Measurements from ENCODE around the gene TTLL11. TPM values are rescaled to one million over a fixed set of nuclear protein-coding genes. Genes with fewer than 3 reads are reported as not detected.

Gene TTLL11
- total and polyA plus RNA-seq, 2 experiments from 2014 or later, result 0.57 to 1.4 TPM

DNA sequence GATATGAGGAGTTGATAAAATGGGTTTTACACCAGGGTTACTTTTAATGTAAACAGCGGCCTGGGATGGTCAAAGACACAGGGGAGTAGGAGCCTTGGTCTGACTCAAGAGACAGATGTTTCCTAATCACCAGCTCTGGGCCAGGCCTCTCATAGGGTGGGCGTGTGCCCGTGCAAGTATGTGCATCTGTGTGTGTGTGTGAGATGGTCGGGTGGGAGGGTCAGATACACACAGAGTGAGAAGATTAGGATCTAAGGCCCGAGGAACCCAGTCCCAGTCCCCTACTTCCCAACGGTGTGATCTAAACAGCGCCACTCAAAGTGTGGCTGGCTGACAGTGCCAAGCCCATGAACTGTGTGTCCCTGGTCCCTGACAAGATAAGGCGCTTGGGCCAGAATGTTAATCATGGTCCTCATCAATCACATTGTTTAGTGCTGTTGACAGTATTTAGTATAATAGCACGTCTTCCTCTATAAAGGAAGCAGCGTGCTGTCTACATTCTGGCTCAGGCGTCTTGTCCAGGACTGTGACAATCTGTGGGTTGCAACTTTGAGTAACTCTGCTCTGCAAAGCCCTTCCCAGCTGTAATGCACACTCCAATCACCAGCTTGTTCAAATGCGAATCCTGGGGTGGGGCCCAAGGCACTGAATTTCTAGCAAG is 267.9 kb downstream of the TTLL11 start:
- no peak overlapping the region for H3K27ac ChIP-seq (ENCODE audit: low read depth)
- H3K9me3 Mint-ChIP-seq, result no peaks in the 10 kb centered on the region
- H3K36me3 Mint-ChIP-seq (ENCODE audit: low read depth), result no peaks in the 10 kb centered on the region
- H3K4me2 ChIP-seq, result no peak overlapping the region
- DNase-seq (ENCODE audit: low spot score), result no peak
- no peak overlapping the region for H3K27ac Mint-ChIP-seq
- H3K36me3 ChIP-seq (ENCODE audit: insufficient read depth), result no peaks in the 10 kb centered on the region
- H3K4me1 ChIP-seq (ENCODE audit: insufficient read depth), result peaks cover 9% of the 10 kb centered on the region
- no peak overlapping the region for H3K4me3 ChIP-seq
- no peaks in the 10 kb centered on the region for H4K20me1 ChIP-seq (replicated peaks; ENCODE audit: insufficient read depth)
- no peak overlapping the region; the same call in 1 of the 2 replicates for H2AFZ ChIP-seq
- H3F3A ChIP-seq (replicated peaks; ENCODE audit: low read depth), result peaks cover 6% of the 10 kb centered on the region; the same call in 1 of the 2 replicates
- peaks cover 17% of the 10 kb centered on the region for H3K4me1 Mint-ChIP-seq
- H3K79me2 ChIP-seq (replicated peaks; ENCODE audit: insufficient read depth), result no peaks in the 10 kb centered on the region
- peaks cover 7% of the 10 kb centered on the region for H3K27me3 Mint-ChIP-seq (ENCODE audit: insufficient read depth, low read depth, poor library complexity)
- no peaks in the 10 kb centered on the region for H3K27me3 ChIP-seq (ENCODE audit: insufficient read depth)
- H3K9me2 ChIP-seq (ENCODE audit: insufficient read depth), result no peaks in the 10 kb centered on the region
- no peak for TF ChIP-seq EZH2phosphoT487 (IDR thresholded peaks at IDR 0.05; ENCODE audit: unreplicated experiment)
- ATAC-seq, result no peak; the same call in 2 of the 3 replicates
- no peak overlapping the region for H3K4me3 Mint-ChIP-seq

DNA sequence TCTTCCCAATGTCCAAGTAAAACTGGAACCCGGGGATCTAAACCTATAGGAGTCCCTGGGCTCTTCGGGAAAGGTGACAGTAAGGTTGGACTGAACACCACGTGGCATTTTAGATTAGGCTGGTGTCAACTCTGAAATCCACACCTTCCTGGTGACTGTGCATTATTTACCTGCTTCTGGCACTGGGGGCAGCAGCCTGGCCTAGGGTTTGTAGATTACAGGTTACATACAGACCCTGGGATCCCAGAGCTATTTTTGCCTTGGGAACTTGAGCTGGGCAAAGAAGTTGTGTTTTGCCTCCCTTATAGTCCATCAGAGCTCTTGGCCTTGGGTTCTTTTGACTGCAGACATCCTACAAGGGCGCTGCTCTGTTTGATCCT is 268.5 kb downstream of the TTLL11 start:
- peak; percentile 54 for ATAC-seq
- TF ChIP-seq ZNF331 (CRISPR knock-in tag; IDR thresholded peaks at IDR 0.05; ENCODE audit: low read depth) (no peak), ZNF114 (CRISPR knock-in tag; IDR thresholded peaks at IDR 0.05) (no peak), JUNB (IDR thresholded peaks at IDR 0.05; ENCODE audit: unreplicated experiment) (no peak)
- TF ChIP-seq, protein P1, sequence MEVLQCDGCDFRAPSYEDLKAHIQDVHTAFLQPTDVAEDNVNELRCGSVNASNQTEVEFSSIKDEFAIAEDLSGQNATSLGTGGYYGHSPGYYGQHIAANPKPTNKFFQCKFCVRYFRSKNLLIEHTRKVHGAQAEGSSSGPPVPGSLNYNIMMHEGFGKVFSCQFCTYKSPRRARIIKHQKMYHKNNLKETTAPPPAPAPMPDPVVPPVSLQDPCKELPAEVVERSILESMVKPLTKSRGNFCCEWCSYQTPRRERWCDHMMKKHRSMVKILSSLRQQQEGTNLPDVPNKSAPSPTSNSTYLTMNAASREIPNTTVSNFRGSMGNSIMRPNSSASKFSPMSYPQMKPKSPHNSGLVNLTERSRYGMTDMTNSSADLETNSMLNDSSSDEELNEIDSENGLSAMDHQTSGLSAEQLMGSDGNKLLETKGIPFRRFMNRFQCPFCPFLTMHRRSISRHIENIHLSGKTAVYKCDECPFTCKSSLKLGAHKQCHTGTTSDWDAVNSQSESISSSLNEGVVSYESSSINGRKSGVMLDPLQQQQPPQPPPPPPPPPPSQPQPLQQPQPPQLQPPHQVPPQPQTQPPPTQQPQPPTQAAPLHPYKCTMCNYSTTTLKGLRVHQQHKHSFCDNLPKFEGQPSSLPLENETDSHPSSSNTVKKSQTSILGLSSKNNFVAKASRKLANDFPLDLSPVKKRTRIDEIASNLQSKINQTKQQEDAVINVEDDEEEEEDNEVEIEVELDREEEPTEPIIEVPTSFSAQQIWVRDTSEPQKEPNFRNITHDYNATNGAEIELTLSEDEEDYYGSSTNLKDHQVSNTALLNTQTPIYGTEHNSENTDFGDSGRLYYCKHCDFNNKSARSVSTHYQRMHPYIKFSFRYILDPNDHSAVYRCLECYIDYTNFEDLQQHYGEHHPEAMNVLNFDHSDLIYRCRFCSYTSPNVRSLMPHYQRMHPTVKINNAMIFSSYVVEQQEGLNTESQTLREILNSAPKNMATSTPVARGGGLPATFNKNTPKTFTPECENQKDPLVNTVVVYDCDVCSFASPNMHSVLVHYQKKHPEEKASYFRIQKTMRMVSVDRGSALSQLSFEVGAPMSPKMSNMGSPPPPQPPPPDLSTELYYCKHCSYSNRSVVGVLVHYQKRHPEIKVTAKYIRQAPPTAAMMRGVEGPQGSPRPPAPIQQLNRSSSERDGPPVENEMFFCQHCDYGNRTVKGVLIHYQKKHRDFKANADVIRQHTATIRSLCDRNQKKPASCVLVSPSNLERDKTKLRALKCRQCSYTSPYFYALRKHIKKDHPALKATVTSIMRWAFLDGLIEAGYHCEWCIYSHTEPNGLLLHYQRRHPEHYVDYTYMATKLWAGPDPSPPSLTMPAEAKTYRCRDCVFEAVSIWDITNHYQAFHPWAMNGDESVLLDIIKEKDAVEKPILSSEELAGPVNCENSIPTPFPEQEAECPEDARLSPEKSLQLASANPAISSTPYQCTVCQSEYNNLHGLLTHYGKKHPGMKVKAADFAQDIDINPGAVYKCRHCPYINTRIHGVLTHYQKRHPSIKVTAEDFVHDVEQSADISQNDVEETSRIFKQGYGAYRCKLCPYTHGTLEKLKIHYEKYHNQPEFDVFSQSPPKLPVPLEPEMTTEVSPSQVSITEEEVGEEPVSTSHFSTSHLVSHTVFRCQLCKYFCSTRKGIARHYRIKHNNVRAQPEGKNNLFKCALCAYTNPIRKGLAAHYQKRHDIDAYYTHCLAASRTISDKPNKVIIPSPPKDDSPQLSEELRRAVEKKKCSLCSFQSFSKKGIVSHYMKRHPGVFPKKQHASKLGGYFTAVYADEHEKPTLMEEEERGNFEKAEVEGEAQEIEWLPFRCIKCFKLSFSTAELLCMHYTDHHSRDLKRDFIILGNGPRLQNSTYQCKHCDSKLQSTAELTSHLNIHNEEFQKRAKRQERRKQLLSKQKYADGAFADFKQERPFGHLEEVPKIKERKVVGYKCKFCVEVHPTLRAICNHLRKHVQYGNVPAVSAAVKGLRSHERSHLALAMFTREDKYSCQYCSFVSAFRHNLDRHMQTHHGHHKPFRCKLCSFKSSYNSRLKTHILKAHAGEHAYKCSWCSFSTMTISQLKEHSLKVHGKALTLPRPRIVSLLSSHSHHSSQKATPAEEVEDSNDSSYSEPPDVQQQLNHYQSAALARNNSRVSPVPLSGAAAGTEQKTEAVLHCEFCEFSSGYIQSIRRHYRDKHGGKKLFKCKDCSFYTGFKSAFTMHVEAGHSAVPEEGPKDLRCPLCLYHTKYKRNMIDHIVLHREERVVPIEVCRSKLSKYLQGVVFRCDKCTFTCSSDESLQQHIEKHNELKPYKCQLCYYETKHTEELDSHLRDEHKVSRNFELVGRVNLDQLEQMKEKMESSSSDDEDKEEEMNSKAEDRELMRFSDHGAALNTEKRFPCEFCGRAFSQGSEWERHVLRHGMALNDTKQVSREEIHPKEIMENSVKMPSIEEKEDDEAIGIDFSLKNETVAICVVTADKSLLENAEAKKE (CRISPR knock-in tag; IDR thresholded peaks at IDR 0.05), result no peak
- TF ChIP-seq, protein P2, sequence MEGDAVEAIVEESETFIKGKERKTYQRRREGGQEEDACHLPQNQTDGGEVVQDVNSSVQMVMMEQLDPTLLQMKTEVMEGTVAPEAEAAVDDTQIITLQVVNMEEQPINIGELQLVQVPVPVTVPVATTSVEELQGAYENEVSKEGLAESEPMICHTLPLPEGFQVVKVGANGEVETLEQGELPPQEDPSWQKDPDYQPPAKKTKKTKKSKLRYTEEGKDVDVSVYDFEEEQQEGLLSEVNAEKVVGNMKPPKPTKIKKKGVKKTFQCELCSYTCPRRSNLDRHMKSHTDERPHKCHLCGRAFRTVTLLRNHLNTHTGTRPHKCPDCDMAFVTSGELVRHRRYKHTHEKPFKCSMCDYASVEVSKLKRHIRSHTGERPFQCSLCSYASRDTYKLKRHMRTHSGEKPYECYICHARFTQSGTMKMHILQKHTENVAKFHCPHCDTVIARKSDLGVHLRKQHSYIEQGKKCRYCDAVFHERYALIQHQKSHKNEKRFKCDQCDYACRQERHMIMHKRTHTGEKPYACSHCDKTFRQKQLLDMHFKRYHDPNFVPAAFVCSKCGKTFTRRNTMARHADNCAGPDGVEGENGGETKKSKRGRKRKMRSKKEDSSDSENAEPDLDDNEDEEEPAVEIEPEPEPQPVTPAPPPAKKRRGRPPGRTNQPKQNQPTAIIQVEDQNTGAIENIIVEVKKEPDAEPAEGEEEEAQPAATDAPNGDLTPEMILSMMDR (conservative IDR thresholded peaks at IDR 0.05; ENCODE audit: low read depth in 2 of 2), result peak; percentile 29 to 36; a peak in 3 of 4 replicates
- Mint-ChIP-seq H3K9me3 (no peaks in the 10 kb centered on the region), H3K27ac (no peak overlapping the region), H3K36me3 (ENCODE audit: low read depth) (no peaks in the 10 kb centered on the region), H3K4me3 (no peak overlapping the region), H3K27me3 (ENCODE audit: insufficient read depth, low read depth, poor library complexity) (peaks cover 4% of the 10 kb centered on the region), H3K4me1 (peaks cover 20% of the 10 kb centered on the region)
- Histone ChIP-seq H4K20me1 (replicated peaks; ENCODE audit: insufficient read depth) (no peaks in the 10 kb centered on the region), H3K27me3 (ENCODE audit: insufficient read depth) (no peaks in the 10 kb centered on the region), H3K4me2 (no peak overlapping the region), H2AFZ (no peak overlapping the region; the same call in 1 of the 2 replicates), H3K9me2 (ENCODE audit: insufficient read depth) (no peaks in the 10 kb centered on the region), H3K36me3 (ENCODE audit: insufficient read depth) (no peaks in the 10 kb centered on the region), H3K79me2 (replicated peaks; ENCODE audit: insufficient read depth) (no peaks in the 10 kb centered on the region), H3K4me1 (ENCODE audit: insufficient read depth) (peaks cover 12% of the 10 kb centered on the region), H3K4me3 (no peak overlapping the region), H3F3A (replicated peaks; ENCODE audit: low read depth) (peaks cover 8% of the 10 kb centered on the region; the same call in 1 of the 2 replicates), H3K27ac (ENCODE audit: low read depth) (no peak overlapping the region)
- DNase-seq (ENCODE audit: low spot score), result peak; percentile 48
